GM12878 (cell line): ENCODE results near the gene MAD1L1. TPM values are rescaled to one million over a fixed set of nuclear protein-coding genes. Genes with fewer than 3 reads are reported as not detected.
A peak's percentile ranks its signal among the peaks of the same experiment; 100 is the strongest.

Experiments
- ATAC-seq: fragments of 200-7000 bp; cut with Tn5 transposase; 3 replicates; pipeline ENCODE4 v1.9.1; 2020; ENCODE audit warnings: mild to moderate bottlenecking, moderate library complexity
- BruUV-seq: library from RNA; stranded (reverse); fragments of 400-500 nt; replicated peaks from 2 replicates; lab custom pipeline; 2021; lab: Mats Ljungman, UMichigan
- CTCF ChIA-PET: fragments of 300-600 bp; sonication (Branson Sonifier 250); formaldehyde crosslinking; extraction: SDS; loops from one replicate; lab custom pipeline; 2021; ENCODE audit warnings: inconsistent platforms; lab: Yijun Ruan, JAX
- POLR2A ChIA-PET: fragments of 350-600 bp; formaldehyde crosslinking; extraction: SDS; loops from one replicate; lab custom pipeline; 2021; ENCODE audit warnings: inconsistent platforms; lab: Charles Lee
- RAD21 ChIA-PET: fragments of 300-600 bp; sonication (Branson Sonifier 250); formaldehyde crosslinking; loops from one replicate; lab custom pipeline; 2023; ENCODE audit warnings: antibody characterized with exemption; ENCODE audit not compliant: unreplicated experiment; lab: Charles Lee
- SMC1A ChIA-PET: fragments of 300-600 bp; sonication (Branson Sonifier 250); formaldehyde crosslinking; loops from one replicate; lab custom pipeline; 2023; ENCODE audit not compliant: unreplicated experiment, uncharacterized antibody; lab: Charles Lee
- DNase-seq: peaks from one replicate; pipeline ENCODE4 v3.0.0-alpha.2; 2011; ENCODE audit warnings: low read depth, low spot score
- FAIRE-seq: peaks from 3 replicates; lab custom pipeline; 2011; peaks lifted over from hg19 to GRCh38; lab: Jason Lieb, UNC
- H2AFZ ChIP-seq: 2 replicates; pipeline ENCODE4 v1.6.0; 2011; ENCODE audit warnings: low read depth, low read length, control low read depth; ENCODE audit not compliant: control insufficient read depth
- H3K27ac ChIP-seq: 2 replicates; pipeline ENCODE4 v1.5.1; 2011; ENCODE audit warnings: control low read depth; ENCODE audit not compliant: control insufficient read depth, insufficient read depth
- H3K27me3 ChIP-seq, 2 experiments: replicated peaks in 1 of 2; 2 replicates each; pipeline versions ENCODE4 v1.6.0 to v1.6.1; 2011; ENCODE audit warnings: low read length in 1 of 2; ENCODE audit not compliant: control insufficient read depth in 2 of 2, insufficient read depth in 2 of 2
- H3K36me3 ChIP-seq, 2 experiments: 2 replicates each; pipeline ENCODE4 v1.5.1; 2011; ENCODE audit warnings: low read length in 1 of 2; ENCODE audit not compliant: control insufficient read depth in 2 of 2, insufficient read depth in 2 of 2
- H3K4me1 ChIP-seq: 2 replicates; pipeline ENCODE4 v1.6.1; 2011; ENCODE audit warnings: mild to moderate bottlenecking, low read length, moderate library complexity, mixed read lengths; ENCODE audit not compliant: control insufficient read depth, insufficient read depth
- H3K4me2 ChIP-seq: 2 replicates; pipeline ENCODE4 v1.6.0; 2011; ENCODE audit warnings: control low read depth; ENCODE audit not compliant: control insufficient read depth, insufficient read depth
- H3K4me3 ChIP-seq: fragments of 200-600 bp; sonication (generic); 2 replicates; pipeline ENCODE4 v1.5.1; 2016
- H3K79me2 ChIP-seq: 2 replicates; pipeline ENCODE4 v1.6.0; 2011; ENCODE audit warnings: low read length; ENCODE audit not compliant: control insufficient read depth, insufficient read depth
- H3K9ac ChIP-seq: 2 replicates; pipeline ENCODE4 v1.8.0; 2011; ENCODE audit warnings: low read length, control low read depth, mixed read lengths; ENCODE audit not compliant: control insufficient read depth, insufficient read depth
- H3K9me3 ChIP-seq: replicated peaks from 3 replicates; pipeline ENCODE4 v1.5.1; 2011; ENCODE audit warnings: mild to moderate bottlenecking, low read length; ENCODE audit not compliant: control insufficient read depth, insufficient read depth
- H4K20me1 ChIP-seq: 2 replicates; pipeline ENCODE4 v1.6.0; 2011; ENCODE audit not compliant: control insufficient read depth, insufficient read depth
- HDAC2 ChIP-seq: fragments of 200-600 bp; sonication (generic); IDR thresholded peaks from 2 replicates; pipeline ENCODE4 v1.6.1; 2017
- KLF5 ChIP-seq: fragments of 450-650 bp; IDR thresholded peaks from 2 replicates; pipeline ENCODE4 v1.6.1; 2014; ENCODE audit warnings: mild to moderate bottlenecking; ENCODE audit not compliant: partially characterized antibody
- MEF2A ChIP-seq: IDR thresholded peaks from 2 replicates; pipeline ENCODE4 v1.6.1; 2011; ENCODE audit warnings: low read depth, mild to moderate bottlenecking, low read length, moderate library complexity; ENCODE audit not compliant: insufficient read depth
- NFYB ChIP-seq: IDR thresholded peaks from 2 replicates; pipeline ENCODE4 v1.6.1; 2011; ENCODE audit warnings: low read depth, mild to moderate bottlenecking, low read length, improper control_type of control experiment, moderate library complexity; ENCODE audit not compliant: insufficient read depth
- RELA ChIP-seq: fragments of 450-650 bp; IDR thresholded peaks from 2 replicates; pipeline ENCODE4 v1.8.0; 2014; ENCODE audit warnings: borderline replicate concordance; ENCODE audit not compliant: partially characterized antibody
- RUNX3 ChIP-seq: IDR thresholded peaks from 2 replicates; pipeline ENCODE4 v1.6.1; 2012; ENCODE audit warnings: low read length, inconsistent platforms
- SPI1 ChIP-seq: IDR thresholded peaks from 2 replicates; pipeline ENCODE4 v1.6.1; 2011; ENCODE audit warnings: low read depth, mild to moderate bottlenecking, low read length, moderate library complexity, borderline replicate concordance; ENCODE audit not compliant: insufficient read depth
- SUZ12 ChIP-seq: fragments of 200-600 bp; sonication (generic); IDR thresholded peaks from one replicate; pipeline ENCODE4 v1.6.1; 2018; ENCODE audit warnings: antibody characterized with exemption, mild to moderate bottlenecking; ENCODE audit not compliant: unreplicated experiment
- ZNF384 ChIP-seq: IDR thresholded peaks from 2 replicates; pipeline ENCODE4 v1.6.1; 2012; ENCODE audit warnings: low read depth, mild to moderate bottlenecking, low read length, improper control_type of control experiment, borderline replicate concordance
- WGBS: methylation state at CpG from one replicate; pipeline ENCODE4 v1.1.6; 2016; ENCODE audit warnings: low lambda C conversion rate; ENCODE audit not compliant: insufficient replicate concordance, insufficient coverage; ENCODE audit errors: missing lambda C conversion rate; 5-methylcytosine and 5-hydroxymethylcytosine counted together
- in situ Hi-C: fragments of 300-500 bp; cut with MboI; formaldehyde crosslinking; loops from 9 replicates; pipeline ENCODE4 v1.14.3; 2018; ENCODE audit warnings: mixed read lengths
- intact Hi-C: fragments of 100-400 bp; cut with micrococcal nuclease; formaldehyde crosslinking; loops from one replicate; pipeline ENCODE4 v1.14.2; 2022; ENCODE audit not compliant: unreplicated experiment
- polyA plus RNA-seq, 11 experiments: library from polyadenylated mRNA; depleted of rRNA in 4 of 11; unstranded in 6 of 11; stranded (reverse) in 5 of 11; fragments of >200 nt; fragmentation: Nextera tagmentation in 4 of 11; fragmentation: Illumina TruSeq in 1 of 11; extraction: Ambion mirVana in 4 of 11; extraction: Trizol in 1 of 11; gene quantifications; 1 replicate in 1 of 11; 2 replicates in 10 of 11; pipeline versions ENCODE4 v1.2.1 to v1.2.3, GENCODE V29; 2011 to 2016; ENCODE audit warnings: inconsistent platforms in 2 of 11, missing spikeins in 2 of 11, low read depth in 1 of 11
- total RNA-seq, 4 experiments: library from RNA; depleted of rRNA in 3 of 4; stranded (reverse); fragments of >200 nt in 3 of 4; fragmentation: Illumina TruSeq in 1 of 4; extraction: Trizol in 1 of 4; gene quantifications; 2 replicates each; pipeline versions ENCODE4 v1.2.1 to v1.2.3, GENCODE V29; 2013 to 2021
- TF ChIP-seq, protein P1 (sequence below): fragments of 450-650 bp; IDR thresholded peaks from 2 replicates; pipeline ENCODE4 v1.6.1; 2017; ENCODE audit warnings: mild to moderate bottlenecking, moderate library complexity
- TF ChIP-seq, protein P2 (sequence below): fragments of 450-650 bp; IDR thresholded peaks from 2 replicates; pipeline ENCODE4 v1.6.1; 2018; ENCODE audit warnings: borderline replicate concordance, mild to moderate bottlenecking; ENCODE audit not compliant: partially characterized antibody
- TF ChIP-seq, protein P3 (sequence below): IDR thresholded peaks from 2 replicates; pipeline ENCODE4 v1.6.1; 2012; ENCODE audit warnings: mild to moderate bottlenecking, low read depth, low read length

Gene MAD1L1
- total and polyA plus RNA-seq, 10 of the 15 experiments (the other 5 are each of a cell fraction or from before 2014, with no cell fraction given): 2.2 to 76.8 (median 38.3) TPM

DNA sequence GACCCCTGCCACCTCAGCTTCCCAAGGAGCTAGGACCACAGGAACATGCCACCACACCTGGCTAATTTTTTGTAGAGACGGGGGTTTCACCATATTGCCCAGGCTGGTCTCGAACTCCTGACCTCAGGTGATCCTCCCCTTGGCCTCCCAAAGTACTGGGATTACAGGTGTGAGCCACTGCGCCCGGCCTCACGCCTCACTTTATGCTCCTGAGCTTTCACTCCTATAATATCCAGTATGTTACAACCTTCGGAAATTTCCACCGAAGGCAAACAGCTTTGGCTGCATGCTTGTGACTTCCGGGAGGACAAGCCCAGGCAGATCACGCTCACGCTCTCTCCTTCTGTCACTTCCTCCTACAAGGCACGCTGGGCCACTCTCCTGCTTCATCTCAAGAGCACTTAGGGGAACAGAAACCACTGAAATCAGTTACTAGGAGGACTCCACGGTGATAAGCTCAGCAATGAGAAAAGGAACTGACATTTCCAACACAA is 4.4 kb upstream of the MAD1L1 start:
- RAD21 ChIA-PET: interaction anchor here (0.8 to 2.2 kb wide), 13 partner anchors 9 to 137 kb away, joined by 3 to 10 read pairs (median 4); no protein-coding TSS in a partner anchor
- DNase-seq (peak; percentile 96), FAIRE-seq (peak; percentile 98), ATAC-seq (peak; percentile 81)
- peak overlapping the region; percentile 52 for H3K4me2 ChIP-seq
- H3K36me3 ChIP-seq: peaks cover 9 to 24% of the 10 kb centered on the region in 2 experiments
- POLR2A ChIA-PET: interaction anchor here (0.5 to 2.9 kb wide), 16 partner anchors 9 to 169 kb away, joined by 3 to 11 read pairs (median 4); partner anchors contain the start of genes CHST12 and SNX8
- peaks cover 50% of the 10 kb centered on the region for H3K79me2 ChIP-seq
- H3K4me1 ChIP-seq: peaks cover 33% of the 10 kb centered on the region
- peak overlapping the region; percentile 61 for H3K9ac ChIP-seq
- no peaks in the 10 kb centered on the region for H4K20me1 ChIP-seq
- WGBS: 19% methylated on average over 12 of the region's 12 CpGs
- intact Hi-C loops: loop anchor here (1.0 to 2.0 kb wide), 2 partner anchors 62 to 170 kb away; no protein-coding TSS in a partner anchor
- peak overlapping the region; percentile 88 for H3K27ac ChIP-seq
- H3K27me3 ChIP-seq: no peaks in the 10 kb centered on the region
- no peak overlapping the region for H2AFZ ChIP-seq
- BruUV-seq: no TSS peak
- H3K9me3 ChIP-seq: no peaks in the 10 kb centered on the region; the same call in 2 of the 3 replicates
- in situ Hi-C loops: no loop called here
- CTCF ChIA-PET: interaction anchor here (0.5 to 2.2 kb wide), 11 partner anchors 8 to 521 kb away, joined by 3 to 10 read pairs (median 3); no protein-coding TSS in a partner anchor
- SMC1A ChIA-PET: interaction anchor here (0.8 to 1.7 kb wide), 11 partner anchors 11 to 732 kb away, joined by 3 to 10 read pairs (median 4); no protein-coding TSS in a partner anchor
- H3K4me3 ChIP-seq: no peak overlapping the region
- TF ChIP-seq, protein P1, sequence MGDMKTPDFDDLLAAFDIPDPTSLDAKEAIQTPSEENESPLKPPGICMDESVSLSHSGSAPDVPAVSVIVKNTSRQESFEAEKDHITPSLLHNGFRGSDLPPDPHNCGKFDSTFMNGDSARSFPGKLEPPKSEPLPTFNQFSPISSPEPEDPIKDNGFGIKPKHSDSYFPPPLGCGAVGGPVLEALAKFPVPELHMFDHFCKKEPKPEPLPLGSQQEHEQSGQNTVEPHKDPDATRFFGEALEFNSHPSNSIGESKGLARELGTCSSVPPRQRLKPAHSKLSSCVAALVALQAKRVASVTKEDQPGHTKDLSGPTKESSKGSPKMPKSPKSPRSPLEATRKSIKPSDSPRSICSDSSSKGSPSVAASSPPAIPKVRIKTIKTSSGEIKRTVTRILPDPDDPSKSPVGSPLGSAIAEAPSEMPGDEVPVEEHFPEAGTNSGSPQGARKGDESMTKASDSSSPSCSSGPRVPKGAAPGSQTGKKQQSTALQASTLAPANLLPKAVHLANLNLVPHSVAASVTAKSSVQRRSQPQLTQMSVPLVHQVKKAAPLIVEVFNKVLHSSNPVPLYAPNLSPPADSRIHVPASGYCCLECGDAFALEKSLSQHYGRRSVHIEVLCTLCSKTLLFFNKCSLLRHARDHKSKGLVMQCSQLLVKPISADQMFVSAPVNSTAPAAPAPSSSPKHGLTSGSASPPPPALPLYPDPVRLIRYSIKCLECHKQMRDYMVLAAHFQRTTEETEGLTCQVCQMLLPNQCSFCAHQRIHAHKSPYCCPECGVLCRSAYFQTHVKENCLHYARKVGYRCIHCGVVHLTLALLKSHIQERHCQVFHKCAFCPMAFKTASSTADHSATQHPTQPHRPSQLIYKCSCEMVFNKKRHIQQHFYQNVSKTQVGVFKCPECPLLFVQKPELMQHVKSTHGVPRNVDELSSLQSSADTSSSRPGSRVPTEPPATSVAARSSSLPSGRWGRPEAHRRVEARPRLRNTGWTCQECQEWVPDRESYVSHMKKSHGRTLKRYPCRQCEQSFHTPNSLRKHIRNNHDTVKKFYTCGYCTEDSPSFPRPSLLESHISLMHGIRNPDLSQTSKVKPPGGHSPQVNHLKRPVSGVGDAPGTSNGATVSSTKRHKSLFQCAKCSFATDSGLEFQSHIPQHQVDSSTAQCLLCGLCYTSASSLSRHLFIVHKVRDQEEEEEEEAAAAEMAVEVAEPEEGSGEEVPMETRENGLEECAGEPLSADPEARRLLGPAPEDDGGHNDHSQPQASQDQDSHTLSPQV: peak; percentile 91
- TF ChIP-seq, protein P2, sequence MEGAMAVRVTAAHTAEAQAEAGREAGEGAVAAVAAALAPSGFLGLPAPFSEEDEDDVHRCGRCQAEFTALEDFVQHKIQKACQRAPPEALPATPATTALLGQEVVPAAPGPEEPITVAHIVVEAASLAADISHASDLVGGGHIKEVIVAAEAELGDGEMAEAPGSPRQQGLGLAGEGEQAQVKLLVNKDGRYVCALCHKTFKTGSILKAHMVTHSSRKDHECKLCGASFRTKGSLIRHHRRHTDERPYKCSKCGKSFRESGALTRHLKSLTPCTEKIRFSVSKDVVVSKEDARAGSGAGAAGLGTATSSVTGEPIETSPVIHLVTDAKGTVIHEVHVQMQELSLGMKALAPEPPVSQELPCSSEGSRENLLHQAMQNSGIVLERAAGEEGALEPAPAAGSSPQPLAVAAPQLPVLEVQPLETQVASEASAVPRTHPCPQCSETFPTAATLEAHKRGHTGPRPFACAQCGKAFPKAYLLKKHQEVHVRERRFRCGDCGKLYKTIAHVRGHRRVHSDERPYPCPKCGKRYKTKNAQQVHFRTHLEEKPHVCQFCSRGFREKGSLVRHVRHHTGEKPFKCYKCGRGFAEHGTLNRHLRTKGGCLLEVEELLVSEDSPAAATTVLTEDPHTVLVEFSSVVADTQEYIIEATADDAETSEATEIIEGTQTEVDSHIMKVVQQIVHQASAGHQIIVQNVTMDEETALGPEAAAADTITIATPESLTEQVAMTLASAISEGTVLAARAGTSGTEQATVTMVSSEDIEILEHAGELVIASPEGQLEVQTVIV: peak; percentile 57
- TF ChIP-seq, protein P3, sequence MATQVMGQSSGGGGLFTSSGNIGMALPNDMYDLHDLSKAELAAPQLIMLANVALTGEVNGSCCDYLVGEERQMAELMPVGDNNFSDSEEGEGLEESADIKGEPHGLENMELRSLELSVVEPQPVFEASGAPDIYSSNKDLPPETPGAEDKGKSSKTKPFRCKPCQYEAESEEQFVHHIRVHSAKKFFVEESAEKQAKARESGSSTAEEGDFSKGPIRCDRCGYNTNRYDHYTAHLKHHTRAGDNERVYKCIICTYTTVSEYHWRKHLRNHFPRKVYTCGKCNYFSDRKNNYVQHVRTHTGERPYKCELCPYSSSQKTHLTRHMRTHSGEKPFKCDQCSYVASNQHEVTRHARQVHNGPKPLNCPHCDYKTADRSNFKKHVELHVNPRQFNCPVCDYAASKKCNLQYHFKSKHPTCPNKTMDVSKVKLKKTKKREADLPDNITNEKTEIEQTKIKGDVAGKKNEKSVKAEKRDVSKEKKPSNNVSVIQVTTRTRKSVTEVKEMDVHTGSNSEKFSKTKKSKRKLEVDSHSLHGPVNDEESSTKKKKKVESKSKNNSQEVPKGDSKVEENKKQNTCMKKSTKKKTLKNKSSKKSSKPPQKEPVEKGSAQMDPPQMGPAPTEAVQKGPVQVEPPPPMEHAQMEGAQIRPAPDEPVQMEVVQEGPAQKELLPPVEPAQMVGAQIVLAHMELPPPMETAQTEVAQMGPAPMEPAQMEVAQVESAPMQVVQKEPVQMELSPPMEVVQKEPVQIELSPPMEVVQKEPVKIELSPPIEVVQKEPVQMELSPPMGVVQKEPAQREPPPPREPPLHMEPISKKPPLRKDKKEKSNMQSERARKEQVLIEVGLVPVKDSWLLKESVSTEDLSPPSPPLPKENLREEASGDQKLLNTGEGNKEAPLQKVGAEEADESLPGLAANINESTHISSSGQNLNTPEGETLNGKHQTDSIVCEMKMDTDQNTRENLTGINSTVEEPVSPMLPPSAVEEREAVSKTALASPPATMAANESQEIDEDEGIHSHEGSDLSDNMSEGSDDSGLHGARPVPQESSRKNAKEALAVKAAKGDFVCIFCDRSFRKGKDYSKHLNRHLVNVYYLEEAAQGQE: 0 out of 2 replicates have a peak, but pooled peaks have one; percentile 17
- no peak for TF ChIP-seq SUZ12
- peak; percentile 59; the same call in 1 of the 2 replicates for TF ChIP-seq MEF2A
- TF ChIP-seq ZNF384: no peak
- peak; percentile 27 for TF ChIP-seq RELA
- peak; percentile 97 for TF ChIP-seq SPI1
- no peak for TF ChIP-seq HDAC2
- peak; percentile 66 for TF ChIP-seq KLF5
- peak; percentile 88 for TF ChIP-seq RUNX3
- no peak for TF ChIP-seq NFYB
